Natural killer cell (primary cell): ENCODE measurements around the gene LEMD2. TPM values are rescaled to one million over a fixed set of nuclear protein-coding genes. Genes with fewer than 3 reads are reported as not detected.

ENCODE experiments used
- ATAC-seq, 3 donors: fragments of 150-1000 bp in 2 of 3; fragments of 200-7000 bp in 1 of 3; cut with Tn5 transposase; 1 replicate in 1 of 3; 2 replicates in 2 of 3; pipeline ENCODE4 v1.10.0; 2021; ENCODE audit warnings: mild to moderate bottlenecking in 2 of 3, moderate library complexity in 2 of 3
- DNase-seq, 2 donors: peaks; one replicate each; pipeline versions ENCODE4 v3.0.0 to v3.0.0-alpha.2; 2013 to 2021; ENCODE audit warnings: mixed read lengths in 1 of 2
- H3K27ac ChIP-seq: one replicate; pipeline ENCODE4 v1.5.1; 2013; ENCODE audit warnings: mild to moderate bottlenecking, low read length
- H3K27me3 ChIP-seq: one replicate; pipeline ENCODE4 v1.6.1; 2013; ENCODE audit warnings: low read length; ENCODE audit not compliant: control insufficient read depth, insufficient read depth
- H3K36me3 ChIP-seq: one replicate; pipeline ENCODE4 v1.6.1; 2013; ENCODE audit warnings: low read length; ENCODE audit not compliant: control insufficient read depth, insufficient read depth
- H3K4me1 ChIP-seq: one replicate; pipeline ENCODE4 v1.6.1; 2013; ENCODE audit warnings: low read length; ENCODE audit not compliant: control insufficient read depth, insufficient read depth
- H3K4me3 ChIP-seq: one replicate; pipeline ENCODE4 v1.5.1; 2013; ENCODE audit warnings: low read length
- H3K9me3 ChIP-seq: one replicate; pipeline ENCODE4 v1.6.1; 2013; ENCODE audit warnings: low read length; ENCODE audit not compliant: control insufficient read depth, insufficient read depth
- H3K27ac Mint-ChIP-seq, 2 donors: one replicate each; pipeline ENCODE4 v1.8.0; 2022; ENCODE audit warnings: mild to moderate bottlenecking in 2 of 2, mixed read lengths in 2 of 2, moderate library complexity in 1 of 2
- H3K27me3 Mint-ChIP-seq, 2 donors: one replicate each; pipeline ENCODE4 v1.8.0; 2022; ENCODE audit warnings: low read depth in 2 of 2, mixed read lengths in 2 of 2
- H3K36me3 Mint-ChIP-seq: one replicate; pipeline ENCODE4 v1.8.0; 2022; ENCODE audit warnings: mixed read lengths
- H3K4me1 Mint-ChIP-seq, 2 donors: one replicate each; pipeline ENCODE4 v1.8.0; 2022; ENCODE audit warnings: mixed read lengths in 2 of 2
- H3K4me3 Mint-ChIP-seq: one replicate; pipeline ENCODE4 v1.8.0; 2022; ENCODE audit warnings: mild to moderate bottlenecking, moderate library complexity, mixed read lengths
- H3K9me3 Mint-ChIP-seq, 2 donors: one replicate each; pipeline ENCODE4 v1.8.0; 2022; ENCODE audit warnings: mixed read lengths in 2 of 2
- CTCF ChIP-seq: fragments of 200-600 bp; IDR thresholded peaks from one replicate; pipeline ENCODE4 v1.8.0; 2022; ENCODE audit warnings: antibody characterized with exemption
- WGBS: methylation state at CpG from one replicate; pipeline ENCODE4 v1.1.7; 2013; ENCODE audit warnings: missing lambda C conversion rate; ENCODE audit not compliant: insufficient coverage; 5-methylcytosine and 5-hydroxymethylcytosine counted together
- intact Hi-C: fragments of 100-400 bp; cut with micrococcal nuclease; formaldehyde crosslinking; loops from one replicate; pipeline ENCODE4 v1.14.2; 2022
- total RNA-seq, 4 donors: library from RNA; stranded (reverse); fragments of 120-200 nt in 1 of 4; gene quantifications; one replicate each; pipeline versions ENCODE4 v1.2.3 to v1.2.4, GENCODE V29; 2013 to 2022

LEMD2 gene
- total RNA-seq = 100 to 1,000 TPM; 109 to 133 (median 121) TPM
- 74.8 TPM for total RNA-seq (2013)

GRCh38 chr6:33788694-33789549, at the start of gene LEMD2:
LEMD2 (minus strand) TSS chr6:33789130; CDS start chr6:33789116, 14 bp downstream.
- ATAC-seq (peak; percentile 87 to 95 (median 91)), DNase-seq (peak; percentile 95)
- H3K36me3 ChIP-seq = peaks cover 23% of the 10 kb centered on the region
- TF ChIP-seq CTCF = no peak
- WGBS = 5% methylated on average over 86 of the region's 86 CpGs
- H3K4me1 Mint-ChIP-seq = peaks cover 49 to 50% of the 10 kb centered on the region in 2 donors
- H3K27ac Mint-ChIP-seq = peak within 1 kb of the TSS; percentile 90 to 96
- peak within 1 kb of the TSS; percentile 98 for H3K4me3 Mint-ChIP-seq
- no peaks in the 10 kb centered on the region for H3K9me3 Mint-ChIP-seq
- H3K27me3 Mint-ChIP-seq = peaks cover 3 to 17% of the 10 kb centered on the region in 2 donors
- H3K36me3 Mint-ChIP-seq = no peaks in the 10 kb centered on the region
- H3K4me3 ChIP-seq = peak within 1 kb of the TSS; percentile 49
- intact Hi-C loops = loop anchor here (1.0 to 2.0 kb wide), 2 partner anchors 78 to 116 kb away; partner anchors contain the start of gene UQCC2
- no peaks in the 10 kb centered on the region for H3K9me3 ChIP-seq
- H3K27ac ChIP-seq = peak within 1 kb of the TSS; percentile 64
- H3K4me1 ChIP-seq = peaks cover 35% of the 10 kb centered on the region
- no peaks in the 10 kb centered on the region for H3K27me3 ChIP-seq

- intact Hi-C loops = no loop called here
- 88% methylated on average over 12 of the region's 12 CpGs for WGBS
- no peak overlapping the region for H3K27ac ChIP-seq
- peaks cover 11% of the 10 kb centered on the region for H3K4me1 ChIP-seq
- no peak overlapping the region for H3K4me3 Mint-ChIP-seq
- ATAC-seq (no peak), DNase-seq (no peak)
- H3K4me3 ChIP-seq = no peak overlapping the region
- H3K27me3 Mint-ChIP-seq = peaks cover 48 to 51% of the 10 kb centered on the region in 2 donors
- peaks cover 9% of the 10 kb centered on the region for H3K36me3 Mint-ChIP-seq
- peaks cover 10% of the 10 kb centered on the region for H3K27me3 ChIP-seq
- peaks cover 6% of the 10 kb centered on the region for H3K9me3 ChIP-seq
- no peak for TF ChIP-seq CTCF
- H3K27ac Mint-ChIP-seq = no peak overlapping the region
- H3K4me1 Mint-ChIP-seq = peaks cover 11% of the 10 kb centered on the region in 2 donors
- peaks cover 0 to 2% of the 10 kb centered on the region in 2 donors for H3K9me3 Mint-ChIP-seq
- H3K36me3 ChIP-seq = no peaks in the 10 kb centered on the region
Observed at GRCh38 chr6:33837971-33838665, 49.2 kb upstream of the LEMD2 start.

GRCh38 chr6:33836806-33837469, 48.0 kb upstream of the LEMD2 start:
- no peak overlapping the region for H3K27ac ChIP-seq
- peaks cover 9% of the 10 kb centered on the region for H3K27me3 ChIP-seq
- H3K9me3 ChIP-seq = peaks cover 6% of the 10 kb centered on the region
- no peak for TF ChIP-seq CTCF
- peaks cover 45 to 46% of the 10 kb centered on the region in 2 donors for H3K27me3 Mint-ChIP-seq
- H3K9me3 Mint-ChIP-seq = peaks cover 0 to 2% of the 10 kb centered on the region in 2 donors
- no peak overlapping the region for H3K27ac Mint-ChIP-seq
- ATAC-seq (no peak), DNase-seq (no peak)
- peaks cover 9% of the 10 kb centered on the region for H3K36me3 Mint-ChIP-seq
- H3K4me3 ChIP-seq = no peak overlapping the region
- peaks cover 11% of the 10 kb centered on the region for H3K4me1 ChIP-seq
- H3K36me3 ChIP-seq = no peaks in the 10 kb centered on the region
- peaks cover 11% of the 10 kb centered on the region in 2 donors for H3K4me1 Mint-ChIP-seq
- intact Hi-C loops = no loop called here
- WGBS = 94% methylated on average over 3 of the region's 3 CpGs
- no peak overlapping the region for H3K4me3 Mint-ChIP-seq
